NCI-H345 treated with DMSO at 0.1 percent for 48 hours (cell line): Measurements from ENCODE around the gene MZB1.
"Not testable (repeated sequence)": the region's sequence is repeated elsewhere in the genome, so short reads cannot be mapped to it uniquely, and the experiment has no call there.

Source experiments
- DNase-seq: peaks from one replicate; lab custom pipeline; 2025; ENCODE audit not compliant: unreplicated experiment; lab: John Stamatoyannopoulos, UW

MZB1 gene

DNA sequence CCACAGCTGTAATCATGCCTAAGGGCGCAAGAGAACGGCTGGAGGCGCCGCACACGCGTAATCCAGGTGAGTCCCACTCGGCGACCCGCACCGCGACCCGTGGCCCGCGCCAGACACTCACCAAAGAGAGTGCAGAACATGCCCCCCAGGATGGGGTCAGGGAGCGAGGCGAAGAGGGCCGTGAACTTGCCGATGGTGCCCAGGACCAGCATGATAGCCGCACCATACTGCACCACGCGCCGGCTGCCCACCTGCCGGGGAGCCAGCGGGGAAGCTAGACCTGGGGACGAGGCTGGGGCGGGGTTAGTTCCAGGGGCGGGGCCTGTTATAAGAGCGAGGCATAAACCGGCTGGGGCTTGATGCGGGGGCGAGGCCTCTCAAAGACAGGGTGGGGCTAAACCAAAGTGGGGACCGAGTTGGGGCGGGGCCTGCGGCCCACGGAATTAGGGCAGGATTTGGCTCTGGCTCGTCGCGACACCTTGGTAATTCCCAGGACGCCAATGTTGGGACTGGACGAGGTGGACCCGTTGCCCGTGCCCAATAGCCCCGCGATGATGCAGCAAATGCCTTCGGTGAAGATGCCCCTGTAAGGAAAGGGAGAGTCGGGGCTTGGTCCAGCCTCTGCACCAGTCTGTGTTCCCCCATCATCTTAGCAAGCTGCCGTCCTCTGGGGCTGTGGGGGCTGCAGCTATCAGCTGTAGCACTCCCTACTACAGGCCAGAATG, 11.4 kb downstream of the MZB1 start:
- no peak for DNase-seq

DNA sequence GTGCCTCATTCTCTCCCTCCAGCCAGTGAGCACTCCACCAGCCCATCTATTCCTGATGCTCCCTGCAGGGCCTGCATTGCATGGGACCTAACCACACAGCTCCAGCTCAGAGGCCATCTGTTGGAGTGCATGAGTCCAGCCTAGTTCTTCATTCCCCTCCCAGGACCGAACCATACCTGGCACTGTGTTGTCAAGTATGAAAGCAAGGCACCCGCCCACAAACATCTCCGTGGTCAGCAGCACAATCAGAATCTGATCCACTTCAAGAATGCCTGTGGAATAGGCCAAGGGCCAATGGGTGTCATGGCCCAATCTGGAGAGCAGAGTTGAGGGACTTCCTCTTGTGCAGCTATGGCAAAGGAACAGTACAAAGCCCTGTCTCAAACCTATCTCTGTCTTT, 12.5 kb downstream of the MZB1 start:
- DNase-seq, result no peak

DNA sequence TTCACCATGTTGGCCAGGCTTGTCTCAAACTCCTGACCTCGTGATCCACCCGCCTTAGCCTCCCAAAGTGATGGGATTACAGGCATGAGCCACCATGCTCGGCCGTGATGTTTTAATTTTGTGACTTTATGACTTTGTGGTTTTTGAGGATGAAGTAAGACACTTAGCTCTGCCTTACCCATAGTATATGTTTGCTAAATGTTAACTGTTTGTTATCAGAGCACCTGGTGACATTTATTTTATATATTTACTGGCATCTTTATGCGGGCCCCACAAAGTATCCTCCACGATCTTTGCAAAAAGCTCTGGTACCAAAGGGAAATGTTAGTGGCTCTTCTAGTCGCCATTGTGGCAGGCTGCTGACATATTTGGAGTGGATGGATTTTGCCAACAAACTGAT, 13.3 kb downstream of the MZB1 start:
- no peak for DNase-seq

DNA sequence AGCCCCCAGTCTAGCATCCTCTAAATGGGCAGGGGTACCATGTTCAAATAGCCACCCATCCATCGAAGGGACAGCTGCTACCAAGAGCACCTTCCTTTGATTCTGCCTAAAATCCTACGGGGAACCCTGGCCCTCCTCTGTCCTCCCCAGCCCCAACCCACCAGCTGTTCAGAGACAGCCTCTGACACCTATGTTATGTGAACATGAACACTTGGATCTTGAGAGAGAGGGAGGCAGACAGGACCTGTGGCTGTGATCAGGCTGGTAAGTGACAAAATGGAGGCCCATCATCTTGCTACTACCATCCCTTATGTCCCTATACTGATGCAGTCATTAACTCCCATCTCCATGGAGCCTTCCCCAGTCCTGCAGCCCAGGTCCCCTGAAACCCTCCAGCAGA, 14.8 kb downstream of the MZB1 start:
- DNase-seq, result no peak

DNA sequence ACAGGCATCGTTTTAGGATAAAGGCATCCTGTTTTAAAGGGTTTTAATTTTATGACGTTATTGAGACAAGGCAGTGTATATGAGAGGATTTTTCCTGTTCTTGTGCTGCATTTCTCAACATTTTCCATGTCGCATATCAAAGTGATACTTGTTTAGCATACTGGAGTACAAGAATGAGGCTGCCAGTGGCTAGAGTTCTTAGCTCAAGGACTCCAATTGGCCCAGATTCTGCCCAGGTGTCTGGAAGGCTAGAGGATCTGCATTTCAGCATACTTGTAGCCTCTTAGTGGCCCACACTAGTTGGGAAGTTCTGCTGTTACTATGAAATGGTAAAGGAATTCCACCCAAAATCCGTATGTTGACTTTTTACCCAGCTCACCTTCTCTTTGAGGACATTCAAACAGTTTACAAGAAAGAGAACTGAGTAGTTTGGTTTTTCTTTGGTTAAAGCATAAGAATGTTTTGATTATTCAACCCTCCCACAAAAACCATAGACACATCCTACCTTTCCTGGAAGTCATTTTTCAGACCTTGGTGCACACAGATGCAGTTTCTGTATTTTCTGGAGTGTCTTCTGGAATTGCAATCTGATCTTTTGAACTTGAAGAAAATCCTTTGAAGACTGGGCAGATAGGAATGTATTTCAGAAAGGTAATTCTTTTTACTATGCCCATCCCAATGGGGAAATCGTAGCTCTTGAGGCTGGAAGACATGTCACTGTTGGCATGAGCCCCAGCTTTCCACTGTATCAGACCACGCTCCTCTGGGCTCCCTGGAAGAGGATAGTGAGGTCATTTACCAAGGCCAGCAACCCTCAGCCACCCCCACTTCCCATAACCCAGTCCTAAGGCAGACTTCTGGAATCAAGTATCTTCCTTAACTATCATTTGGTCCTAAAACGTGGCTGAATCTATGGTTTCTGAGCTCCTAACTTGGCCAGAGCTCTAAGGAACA, 18.0 kb downstream of the MZB1 start:
- DNase-seq, result no peak

DNA sequence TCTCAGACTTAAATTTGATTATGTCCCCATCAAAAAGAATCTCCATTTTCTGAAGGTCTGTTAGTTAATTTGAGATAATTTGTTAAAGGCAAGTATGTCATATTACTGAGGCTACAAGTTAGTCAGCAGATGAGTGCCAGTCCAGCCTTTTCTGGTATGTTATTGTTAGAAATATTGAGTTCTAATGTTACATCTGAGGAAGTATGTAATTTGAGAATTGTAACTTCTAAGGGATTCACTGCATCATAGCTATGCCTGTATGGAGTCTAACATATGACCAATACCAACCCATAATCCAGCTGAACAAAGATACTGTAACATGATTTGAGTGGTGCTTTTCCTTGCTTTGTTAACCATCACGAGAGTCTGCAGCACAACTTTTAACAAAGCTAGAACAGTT, 20.5 kb downstream of the MZB1 start:
- no peak for DNase-seq

DNA sequence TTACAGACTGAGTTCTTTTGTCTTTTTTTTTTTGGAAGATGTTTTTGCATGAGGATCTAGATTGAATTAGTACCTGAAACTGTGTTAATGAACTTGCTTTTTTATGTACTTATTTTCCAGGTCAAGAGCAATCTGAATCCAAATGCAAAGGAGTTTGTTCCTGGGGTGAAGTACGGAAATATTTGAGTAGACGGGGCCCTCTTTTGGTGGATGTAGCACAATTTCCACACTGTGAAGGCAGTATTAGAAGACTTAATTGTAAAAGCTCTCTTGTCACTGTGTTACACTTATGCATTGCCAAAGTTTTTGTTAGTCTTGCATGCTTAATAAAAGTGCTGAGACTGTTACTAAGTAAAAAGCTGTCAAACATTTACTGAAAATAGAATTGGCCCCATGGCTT, 21.1 kb downstream of the MZB1 start:
- DNase-seq, result no peak

DNA sequence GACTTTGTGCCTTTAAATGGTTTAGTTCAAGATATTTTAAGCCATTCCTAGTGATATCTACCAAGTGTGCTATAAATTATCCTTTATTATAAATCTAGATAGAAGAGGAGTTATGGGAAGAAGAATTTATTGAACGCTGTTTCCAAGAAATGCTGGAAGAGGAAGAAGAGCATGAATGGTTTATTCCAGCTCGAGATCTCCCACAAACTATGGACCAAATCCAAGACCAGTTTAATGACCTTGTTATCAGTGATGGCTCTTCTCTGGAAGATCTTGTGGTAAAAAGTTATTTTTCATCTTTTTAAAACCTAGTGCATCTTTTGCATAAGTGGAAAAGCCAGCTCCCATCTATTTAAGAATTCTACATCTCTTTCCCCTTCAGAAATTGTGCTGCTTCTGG, 25.2 kb downstream of the MZB1 start:
- DNase-seq, result no peak

DNA sequence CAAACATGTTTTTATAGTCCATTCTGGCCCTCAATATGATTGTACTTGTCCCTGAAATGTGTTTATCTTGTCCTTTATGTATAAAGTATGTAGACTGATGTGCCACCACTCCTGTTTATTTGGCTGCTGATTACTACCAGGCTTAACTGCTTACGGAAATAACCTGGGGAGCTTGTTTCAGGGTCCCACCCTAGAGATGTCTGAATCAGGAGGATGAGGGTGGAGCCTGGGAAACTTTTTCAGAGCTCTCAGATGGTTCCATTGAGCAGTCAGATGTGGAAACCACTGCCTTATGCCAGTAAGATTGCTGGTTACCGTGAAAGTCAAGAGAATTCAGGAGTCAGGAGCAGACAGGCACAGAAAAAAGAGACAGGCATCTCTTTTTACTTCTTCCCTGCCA, 25.8 kb downstream of the MZB1 start:
- DNase-seq, result no peak

DNA sequence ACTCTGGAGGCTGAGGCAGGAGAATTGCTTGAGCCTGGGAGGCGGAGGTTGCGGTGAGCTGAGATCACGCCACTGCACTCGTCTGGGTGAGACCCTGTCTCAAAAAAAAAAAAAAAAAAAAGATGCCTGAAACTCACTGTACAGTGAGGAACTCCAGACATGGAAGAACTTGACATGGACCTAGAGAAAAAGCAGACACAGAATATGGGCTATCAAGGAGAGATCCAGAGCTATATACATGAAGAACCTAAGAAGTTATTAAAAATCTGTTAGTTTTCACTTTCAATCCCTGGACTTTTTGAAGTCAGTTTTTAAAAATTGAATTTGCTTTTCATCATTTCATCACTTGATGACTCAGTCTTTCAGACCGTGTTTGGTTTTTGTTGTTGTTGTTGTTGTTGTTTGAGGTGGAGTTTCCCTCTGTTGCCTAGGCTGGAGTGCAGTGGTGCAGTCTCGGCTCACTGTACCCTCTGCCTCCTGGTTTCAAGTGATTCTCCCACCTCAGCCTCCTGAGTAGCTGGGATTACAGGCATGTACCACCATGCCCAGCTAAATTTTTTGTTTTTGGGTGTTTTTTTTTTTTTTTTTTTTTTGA, 27.8 kb downstream of the MZB1 start:
- no peak for DNase-seq

DNA sequence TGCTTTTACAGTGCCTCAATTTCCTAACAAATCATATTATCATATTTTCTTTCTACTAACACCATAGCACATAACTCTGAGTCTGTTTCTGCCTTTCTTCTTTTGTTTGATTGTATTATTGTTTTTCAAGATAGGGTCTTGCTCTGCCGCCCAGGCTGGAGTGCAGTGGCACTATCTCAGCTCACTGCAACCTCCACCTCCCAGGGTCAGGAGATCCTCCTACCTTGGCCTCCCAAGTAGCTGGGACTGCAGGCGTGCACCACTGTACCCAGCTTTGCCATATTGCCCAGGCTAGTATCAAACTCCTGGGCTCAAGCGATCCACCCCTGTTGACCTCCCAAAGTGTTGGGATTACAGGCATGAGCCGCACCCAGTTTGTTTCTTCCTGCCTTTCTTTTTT, 29.3 kb downstream of the MZB1 start:
- no peak for DNase-seq

DNA sequence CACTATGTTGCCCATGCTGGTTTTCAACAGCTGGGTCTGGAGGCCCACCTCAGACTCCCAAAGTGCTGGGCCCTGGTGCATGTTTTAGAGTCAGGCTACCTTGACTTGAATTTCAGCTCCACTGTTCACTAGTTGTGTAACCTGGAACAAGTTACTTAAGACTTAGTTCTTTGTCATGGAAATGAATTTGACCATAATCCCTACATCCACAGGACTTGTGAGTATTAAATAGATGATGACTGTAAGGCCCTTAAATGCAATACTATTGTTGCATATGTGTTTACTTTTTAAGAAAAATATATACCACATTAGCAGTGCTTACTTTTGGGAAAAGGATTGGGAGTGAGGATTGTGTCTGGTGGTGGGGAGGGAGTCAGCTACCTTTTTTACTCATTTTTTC, 31.6 kb downstream of the MZB1 start:
- no peak for DNase-seq

DNA sequence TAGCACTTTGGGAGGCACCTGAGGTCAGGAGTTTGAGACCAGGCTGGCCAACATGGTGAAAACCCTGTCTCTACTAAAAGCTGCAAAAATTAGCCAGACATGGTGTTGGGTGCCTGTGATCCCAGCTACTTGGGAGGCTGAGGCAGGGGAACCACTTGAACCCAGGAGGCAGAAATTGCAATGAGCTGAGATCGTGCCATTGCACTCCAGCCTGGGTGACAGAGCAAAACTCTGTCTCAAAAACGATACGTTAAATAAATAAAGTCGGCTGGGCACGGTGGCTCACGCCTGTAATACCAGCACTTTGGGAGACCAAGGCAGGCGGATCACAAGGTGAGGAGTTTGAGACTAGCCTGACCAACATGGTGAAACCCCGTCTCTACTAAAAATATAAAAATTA, 33.8 kb downstream of the MZB1 start:
- DNase-seq, result not testable (repeated sequence)

DNA sequence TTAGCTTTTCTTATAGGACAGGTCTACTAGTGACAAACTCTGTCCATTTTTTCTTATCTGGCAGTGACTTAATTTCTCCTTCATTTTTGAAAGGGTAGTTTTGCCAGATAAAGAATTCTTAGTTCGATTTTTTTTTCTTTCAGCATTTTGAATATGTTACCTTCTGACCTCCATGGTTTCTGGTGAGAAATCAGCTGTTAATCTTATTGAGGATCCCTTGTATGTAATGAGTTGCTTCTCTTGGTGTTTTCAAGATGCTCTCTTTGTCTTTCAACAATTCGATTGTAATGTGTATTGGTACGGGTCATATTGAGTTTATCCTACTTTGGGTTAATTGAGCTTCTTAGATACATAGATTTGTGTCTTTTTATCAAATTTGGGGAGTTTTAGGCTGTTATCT, 35.5 kb downstream of the MZB1 start:
- DNase-seq, result no peak

DNA sequence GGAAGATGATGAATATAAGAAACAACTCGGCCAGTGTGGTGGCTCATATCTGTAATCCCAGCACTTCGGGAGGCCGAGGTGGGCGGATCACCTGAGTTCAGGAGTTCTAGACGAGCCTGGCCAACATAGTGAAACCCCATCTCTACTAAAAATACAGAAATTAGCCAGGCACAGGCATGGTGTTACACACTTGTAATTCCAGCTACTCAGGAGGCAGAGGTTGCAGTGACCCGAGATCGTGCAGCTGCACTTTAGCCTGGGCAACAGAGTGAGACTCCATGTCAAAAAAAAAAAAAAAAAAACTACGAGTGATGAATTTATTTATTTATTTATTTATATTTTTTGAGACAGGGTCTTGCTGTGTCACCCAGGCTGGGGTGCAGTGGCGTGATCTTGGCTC, 41.9 kb downstream of the MZB1 start:
- not testable (repeated sequence) for DNase-seq

DNA sequence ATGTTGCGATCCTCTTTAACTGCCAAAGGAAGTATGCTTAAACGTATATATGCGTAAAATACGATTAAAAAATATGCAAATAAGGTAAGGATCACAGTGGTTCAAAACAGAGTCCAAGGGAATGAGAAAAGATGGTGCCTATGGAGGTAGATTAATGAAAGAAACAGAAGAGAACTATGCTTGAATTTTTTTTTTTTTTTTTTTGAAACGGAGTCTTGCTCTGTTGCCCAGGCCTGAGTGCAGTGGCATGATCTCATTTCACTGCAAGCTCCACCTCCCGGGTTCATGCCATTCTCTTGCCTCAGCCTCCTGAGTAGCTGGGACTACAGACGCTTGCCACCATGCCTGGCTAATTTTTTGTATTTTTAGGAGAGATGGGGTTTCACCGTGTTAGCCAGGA, 44.3 kb downstream of the MZB1 start:
- DNase-seq, result not testable (repeated sequence)

DNA sequence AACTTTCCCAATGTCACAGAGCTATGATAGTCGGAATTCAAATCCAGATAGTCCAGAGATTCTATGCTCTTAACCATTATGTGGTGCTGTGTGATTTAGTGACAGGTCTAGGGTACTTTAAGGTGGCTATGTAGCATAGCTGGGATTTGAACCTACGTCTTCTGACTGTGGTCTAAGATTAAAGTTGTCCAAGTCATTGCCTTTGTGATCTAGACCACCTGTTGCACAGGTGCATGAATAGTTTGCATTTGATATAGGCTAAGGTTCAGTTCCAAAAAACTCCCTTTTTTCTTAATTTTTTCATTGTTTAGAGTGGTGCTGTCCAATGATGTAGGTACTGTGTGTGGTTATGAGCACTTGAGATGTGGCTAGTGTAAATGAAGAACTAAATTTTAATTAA, 45.5 kb downstream of the MZB1 start:
- no peak for DNase-seq

DNA sequence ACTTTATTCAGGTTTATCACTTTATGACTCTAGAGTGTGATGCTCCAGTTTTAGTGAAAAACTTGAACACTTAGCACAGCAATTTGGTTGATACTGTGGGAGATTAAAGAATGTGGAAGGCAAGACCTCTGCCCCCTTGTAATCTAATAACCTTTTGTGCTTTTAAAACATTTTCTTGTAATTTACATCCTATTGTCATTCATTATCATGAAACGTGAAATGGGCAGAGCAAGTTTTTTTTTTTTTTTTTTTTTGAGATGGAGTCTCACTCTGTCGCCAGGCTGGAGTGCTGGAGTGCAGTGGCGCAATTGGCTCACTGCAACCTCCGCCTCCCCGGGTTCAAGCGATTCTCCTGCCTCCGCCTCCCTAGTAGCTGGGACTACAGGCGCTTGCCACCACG, 46.2 kb downstream of the MZB1 start:
- no peak for DNase-seq

DNA sequence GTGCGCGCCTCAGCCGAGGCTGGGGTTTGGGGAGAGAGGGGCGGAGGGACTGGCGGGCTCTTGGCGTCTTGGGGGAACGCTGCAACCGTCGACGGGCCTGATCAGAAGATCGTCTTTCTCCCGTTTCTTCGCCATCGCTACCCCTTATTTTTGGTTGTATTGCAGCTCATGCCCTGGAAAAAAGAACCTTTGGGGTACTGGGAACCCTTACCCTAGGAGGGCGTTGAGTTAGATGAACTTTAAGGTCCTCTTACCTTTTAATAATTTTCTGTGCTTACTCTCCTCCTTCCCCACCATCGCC, 47.3 kb downstream of the MZB1 start:
- DNase-seq, result no peak

DNA sequence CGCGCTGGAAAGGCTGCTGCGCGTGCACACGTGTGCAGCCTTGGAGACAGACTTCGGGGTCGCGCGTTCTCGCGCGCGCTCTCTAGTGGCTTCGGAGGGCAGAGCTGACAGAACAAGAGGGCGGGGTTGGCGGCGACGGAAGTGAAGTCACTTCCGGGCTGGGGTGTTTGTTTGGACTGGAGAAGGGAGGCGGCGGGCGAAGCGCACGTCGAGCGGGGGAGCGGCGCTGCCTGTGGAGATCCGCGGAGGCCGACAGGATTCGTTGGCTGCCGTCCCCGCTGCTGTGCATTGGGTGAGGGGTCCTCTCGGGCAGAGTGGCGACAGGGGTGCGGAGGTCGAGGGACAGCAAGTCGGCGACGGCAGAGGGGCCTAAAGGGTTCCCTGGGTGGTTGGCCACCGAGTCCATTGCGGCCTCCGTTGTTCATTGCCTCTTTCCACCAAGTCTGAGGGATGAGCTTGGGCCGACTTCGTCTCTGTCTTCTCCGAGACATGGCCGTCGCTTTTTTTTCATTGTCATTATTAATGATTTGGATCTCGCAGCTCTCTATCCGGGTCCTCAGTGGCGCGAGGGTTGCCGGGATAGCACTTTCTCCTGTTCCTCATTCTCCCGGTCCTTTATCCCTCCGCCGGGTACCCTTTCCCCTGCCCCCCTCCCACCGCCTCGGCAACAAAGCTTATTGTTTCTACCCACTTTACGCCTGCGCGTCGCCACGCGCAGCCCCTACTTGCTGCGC, 47.9 kb downstream of the MZB1 start, which contains the start of gene PAIP2:
Gene PAIP2 (plus strand): TSS at position 166 of the 734 bp plus-strand sequence. CDS start 21,931 bp downstream, outside the sequence.
- DNase-seq, result peak; percentile 96

DNA sequence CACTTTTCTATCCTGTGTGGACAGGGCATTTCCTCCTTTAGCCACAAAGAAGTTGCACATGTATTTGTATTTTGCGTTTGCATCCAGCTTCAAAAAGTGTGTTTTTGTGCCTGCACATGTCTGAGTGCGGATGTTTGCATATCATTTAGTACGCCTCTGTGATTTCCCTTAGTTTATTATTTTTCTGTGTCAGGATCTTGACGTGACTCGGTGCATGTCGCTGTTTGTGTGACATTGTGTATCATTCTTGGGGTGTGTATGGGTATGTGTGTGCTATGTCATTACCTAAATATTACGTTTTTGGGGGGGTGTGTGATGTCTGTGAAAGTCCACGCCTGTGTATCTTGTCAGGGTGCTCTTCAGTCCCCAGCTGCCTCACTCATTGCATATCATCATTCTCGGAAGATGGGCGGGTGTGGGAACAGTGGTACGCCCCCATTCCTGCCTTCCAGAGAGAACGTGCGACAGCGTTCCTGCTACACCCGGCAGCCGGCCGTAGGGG, 48.5 kb downstream of the MZB1 start:
- DNase-seq, result no peak
